22Rv1 (cell line): ENCODE measurements around the gene ANGPTL2.

ENCODE experiments used
- ZFX ChIP-seq: fragments of 450-650 bp; IDR thresholded peaks from 2 replicates; pipeline ENCODE4 v1.6.1; 2017; ENCODE audit warnings: antibody characterized with exemption, borderline replicate concordance
- TF ChIP-seq, protein P1 (sequence below): fragments of 450-650 bp; IDR thresholded peaks from 2 replicates; pipeline ENCODE4 v1.5.1; 2017; ENCODE audit warnings: mild to moderate bottlenecking

GRCh38 chr9:127077644-127077946, 44.8 kb downstream of the ANGPTL2 start:
- TF ChIP-seq, protein P1, sequence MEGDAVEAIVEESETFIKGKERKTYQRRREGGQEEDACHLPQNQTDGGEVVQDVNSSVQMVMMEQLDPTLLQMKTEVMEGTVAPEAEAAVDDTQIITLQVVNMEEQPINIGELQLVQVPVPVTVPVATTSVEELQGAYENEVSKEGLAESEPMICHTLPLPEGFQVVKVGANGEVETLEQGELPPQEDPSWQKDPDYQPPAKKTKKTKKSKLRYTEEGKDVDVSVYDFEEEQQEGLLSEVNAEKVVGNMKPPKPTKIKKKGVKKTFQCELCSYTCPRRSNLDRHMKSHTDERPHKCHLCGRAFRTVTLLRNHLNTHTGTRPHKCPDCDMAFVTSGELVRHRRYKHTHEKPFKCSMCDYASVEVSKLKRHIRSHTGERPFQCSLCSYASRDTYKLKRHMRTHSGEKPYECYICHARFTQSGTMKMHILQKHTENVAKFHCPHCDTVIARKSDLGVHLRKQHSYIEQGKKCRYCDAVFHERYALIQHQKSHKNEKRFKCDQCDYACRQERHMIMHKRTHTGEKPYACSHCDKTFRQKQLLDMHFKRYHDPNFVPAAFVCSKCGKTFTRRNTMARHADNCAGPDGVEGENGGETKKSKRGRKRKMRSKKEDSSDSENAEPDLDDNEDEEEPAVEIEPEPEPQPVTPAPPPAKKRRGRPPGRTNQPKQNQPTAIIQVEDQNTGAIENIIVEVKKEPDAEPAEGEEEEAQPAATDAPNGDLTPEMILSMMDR = no peak
- TF ChIP-seq ZFX = no peak
